Measurements from ENCODE around the gene TMEM163. TPM values are rescaled to one million over a fixed set of nuclear protein-coding genes. Genes with fewer than 3 reads are reported as not detected.
"Not testable (repeated sequence)": the region's sequence is repeated elsewhere in the genome, so short reads cannot be mapped to it uniquely, and the experiment has no call there.

TMEM163 gene
- total and polyA plus RNA-seq, 9 donors, result 0.24 to 3.6 (median 1.5) TPM

DNA sequence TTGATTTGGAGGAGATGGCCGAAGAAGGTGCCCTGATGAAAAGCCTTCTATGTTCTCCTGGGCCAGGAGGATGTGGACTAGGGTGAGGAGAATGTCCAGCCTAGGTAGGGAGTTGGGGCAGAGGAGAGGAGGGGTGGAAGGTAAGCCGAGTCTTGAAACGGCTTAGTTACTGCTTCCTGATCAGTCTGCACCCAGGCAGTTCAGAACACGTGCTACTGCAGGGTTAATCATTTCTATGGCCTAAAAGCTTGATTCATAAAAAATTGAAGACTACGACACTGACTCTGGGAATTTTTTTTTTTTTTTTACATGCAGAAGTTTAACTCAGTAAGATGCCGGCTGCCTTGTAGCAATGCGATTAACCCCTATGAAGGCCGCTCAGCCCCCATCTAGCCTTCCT, 125.3 kb downstream of the TMEM163 start:
- Histone ChIP-seq H3K9me3 (peaks cover 0 to 2% of the 10 kb centered on the region in 2 donors), H3K36me3 (no peaks in the 10 kb centered on the region), H3K27me3 (no peaks in the 10 kb centered on the region), H3K27ac (no peak overlapping the region), H3K4me1 (ENCODE audit: insufficient read depth) (no peaks in the 10 kb centered on the region), H3K4me3 (no peak overlapping the region)
- no peak for DNase-seq
- intact Hi-C loops (cut with DNase I), result no loop called here
- TF ChIP-seq CTCF (IDR thresholded peaks at IDR 0.05) (no peak), POLR2A (IDR thresholded peaks at IDR 0.05) (no peak), EP300 (IDR thresholded peaks at IDR 0.05) (no peak)
- WGBS, 3 donors, result 78 to 81% (median 81%) methylated on average over 8 of the region's 8 CpGs

DNA sequence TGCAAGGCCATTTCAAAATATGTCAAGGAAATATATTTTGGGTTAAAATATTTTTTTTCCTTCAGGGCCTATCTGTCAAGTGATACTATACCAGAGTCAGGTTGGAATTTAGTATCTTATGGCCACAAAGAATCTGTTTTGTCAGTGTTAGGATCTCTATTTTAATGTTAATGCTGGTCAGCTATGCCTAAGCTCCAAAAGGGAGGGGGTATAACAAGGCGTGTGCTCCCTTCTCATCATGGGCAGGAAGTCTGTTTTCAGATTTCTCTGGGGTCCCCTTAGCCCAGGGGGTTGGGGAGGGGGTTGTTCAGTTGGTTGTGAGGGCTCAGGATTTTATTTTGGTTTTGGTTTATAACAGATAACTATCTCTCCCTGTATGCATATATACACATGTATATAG, 126.4 kb downstream of the TMEM163 start:
- TF ChIP-seq POLR2A (IDR thresholded peaks at IDR 0.05) (no peak), CTCF (IDR thresholded peaks at IDR 0.05) (no peak), EP300 (IDR thresholded peaks at IDR 0.05) (no peak)
- H3K27ac ChIP-seq, result no peak overlapping the region
- no peak overlapping the region for H3K4me3 ChIP-seq
- 72 to 79% (median 75%) methylated on average over 1 of the region's 1 CpG for WGBS, 3 donors
- DNase-seq, result no peak
- H3K36me3 ChIP-seq, result no peaks in the 10 kb centered on the region
- intact Hi-C loops (cut with DNase I), result no loop called here
- no peaks in the 10 kb centered on the region for H3K4me1 ChIP-seq (ENCODE audit: insufficient read depth)
- H3K9me3 ChIP-seq, result peaks cover 0 to 10% of the 10 kb centered on the region in 2 donors
- H3K27me3 ChIP-seq, result no peaks in the 10 kb centered on the region

DNA sequence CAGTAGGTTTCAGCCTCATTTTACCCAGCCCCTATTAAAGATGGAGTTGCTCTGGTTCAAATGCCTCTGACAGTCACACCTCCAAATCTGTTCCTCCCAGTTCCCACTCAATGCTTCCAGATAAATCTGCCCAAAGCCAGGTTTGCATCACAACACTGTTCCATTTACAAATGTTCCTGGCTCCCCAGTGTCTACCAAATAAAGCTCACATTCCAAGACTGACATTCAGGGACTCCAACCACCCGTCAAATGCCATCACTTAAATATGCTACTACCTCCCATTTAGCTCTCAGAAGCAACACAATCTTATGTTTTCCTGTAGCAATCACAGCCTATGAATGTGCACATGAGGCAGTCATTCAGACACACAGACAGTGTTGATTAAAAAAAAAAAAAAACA, 127.3 kb downstream of the TMEM163 start:
- DNase-seq, result no peak
- Histone ChIP-seq H3K4me1 (ENCODE audit: insufficient read depth) (no peaks in the 10 kb centered on the region), H3K27me3 (no peaks in the 10 kb centered on the region), H3K36me3 (no peaks in the 10 kb centered on the region), H3K27ac (no peak overlapping the region), H3K4me3 (no peak overlapping the region), H3K9me3 (peaks cover 0 to 10% of the 10 kb centered on the region in 2 donors)
- TF ChIP-seq EP300 (IDR thresholded peaks at IDR 0.05) (no peak), CTCF (IDR thresholded peaks at IDR 0.05) (no peak), POLR2A (IDR thresholded peaks at IDR 0.05) (no peak)
- intact Hi-C loops (cut with DNase I), result no loop called here
- WGBS, 3 donors, result 77 to 91% (median 80%) methylated on average over 1 of the region's 1 CpG

GRCh38 chr2:134590679-134591078, 128.1 kb downstream of the TMEM163 start:
- Histone ChIP-seq H3K27ac (no peak overlapping the region), H3K4me1 (ENCODE audit: insufficient read depth) (no peaks in the 10 kb centered on the region), H3K4me3 (no peak overlapping the region), H3K27me3 (no peaks in the 10 kb centered on the region), H3K9me3 (peaks cover 0 to 10% of the 10 kb centered on the region in 2 donors), H3K36me3 (no peaks in the 10 kb centered on the region)
- WGBS, 3 donors, result 88 to 95% (median 92%) methylated on average over 1 of the region's 1 CpG
- TF ChIP-seq EP300 (IDR thresholded peaks at IDR 0.05), result no peak
- TF ChIP-seq CTCF (IDR thresholded peaks at IDR 0.05), result no peak
- TF ChIP-seq POLR2A (IDR thresholded peaks at IDR 0.05), result no peak
- DNase-seq, result no peak
- intact Hi-C loops (cut with DNase I), result no loop called here

- H3K27ac ChIP-seq; intact Hi-C loops (cut with DNase I); H3K36me3 ChIP-seq; H3K9me3 ChIP-seq; H3K4me3 ChIP-seq; H3K27me3 ChIP-seq; H3K4me1 ChIP-seq (ENCODE audit: insufficient read depth); DNase-seq: not testable (repeated sequence)
- WGBS, 3 donors, result 55 to 68% (median 63%) methylated on average over 4 of the region's 4 CpGs
Measured at GRCh38 chr2:134589171-134590083, 129.4 kb downstream of the TMEM163 start.
